ENCODE measurements around the gene HPSE2.

The HPSE2 gene

DNA sequence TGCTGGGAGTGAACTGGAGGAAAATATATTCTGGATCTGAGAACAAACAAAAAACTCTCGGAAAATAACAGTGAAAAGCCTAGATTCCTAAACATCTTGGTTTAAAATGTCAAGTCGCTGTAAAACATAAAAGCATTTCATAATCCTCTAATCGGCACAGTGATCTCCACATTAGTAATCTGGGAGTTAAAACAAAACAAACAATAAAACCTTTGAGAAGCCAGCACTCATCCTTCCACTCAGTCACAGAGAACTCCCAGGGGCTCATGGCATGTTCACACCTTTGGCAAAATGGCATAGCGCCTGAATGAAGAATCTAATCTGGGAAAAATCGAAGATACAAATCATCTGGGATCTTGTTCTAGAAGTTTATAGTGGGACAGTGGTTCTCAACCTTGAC, 764.8 kb downstream of the HPSE2 start:
- TF ChIP-seq, protein P1, sequence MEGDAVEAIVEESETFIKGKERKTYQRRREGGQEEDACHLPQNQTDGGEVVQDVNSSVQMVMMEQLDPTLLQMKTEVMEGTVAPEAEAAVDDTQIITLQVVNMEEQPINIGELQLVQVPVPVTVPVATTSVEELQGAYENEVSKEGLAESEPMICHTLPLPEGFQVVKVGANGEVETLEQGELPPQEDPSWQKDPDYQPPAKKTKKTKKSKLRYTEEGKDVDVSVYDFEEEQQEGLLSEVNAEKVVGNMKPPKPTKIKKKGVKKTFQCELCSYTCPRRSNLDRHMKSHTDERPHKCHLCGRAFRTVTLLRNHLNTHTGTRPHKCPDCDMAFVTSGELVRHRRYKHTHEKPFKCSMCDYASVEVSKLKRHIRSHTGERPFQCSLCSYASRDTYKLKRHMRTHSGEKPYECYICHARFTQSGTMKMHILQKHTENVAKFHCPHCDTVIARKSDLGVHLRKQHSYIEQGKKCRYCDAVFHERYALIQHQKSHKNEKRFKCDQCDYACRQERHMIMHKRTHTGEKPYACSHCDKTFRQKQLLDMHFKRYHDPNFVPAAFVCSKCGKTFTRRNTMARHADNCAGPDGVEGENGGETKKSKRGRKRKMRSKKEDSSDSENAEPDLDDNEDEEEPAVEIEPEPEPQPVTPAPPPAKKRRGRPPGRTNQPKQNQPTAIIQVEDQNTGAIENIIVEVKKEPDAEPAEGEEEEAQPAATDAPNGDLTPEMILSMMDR (conservative IDR thresholded peaks at IDR 0.05; ENCODE audit: low read depth, low read length) = no peak
- H3K4me3 ChIP-seq (ENCODE audit: low read depth, low read length) = no peak overlapping the region
- no peak for DNase-seq (ENCODE audit: low read depth)

DNA sequence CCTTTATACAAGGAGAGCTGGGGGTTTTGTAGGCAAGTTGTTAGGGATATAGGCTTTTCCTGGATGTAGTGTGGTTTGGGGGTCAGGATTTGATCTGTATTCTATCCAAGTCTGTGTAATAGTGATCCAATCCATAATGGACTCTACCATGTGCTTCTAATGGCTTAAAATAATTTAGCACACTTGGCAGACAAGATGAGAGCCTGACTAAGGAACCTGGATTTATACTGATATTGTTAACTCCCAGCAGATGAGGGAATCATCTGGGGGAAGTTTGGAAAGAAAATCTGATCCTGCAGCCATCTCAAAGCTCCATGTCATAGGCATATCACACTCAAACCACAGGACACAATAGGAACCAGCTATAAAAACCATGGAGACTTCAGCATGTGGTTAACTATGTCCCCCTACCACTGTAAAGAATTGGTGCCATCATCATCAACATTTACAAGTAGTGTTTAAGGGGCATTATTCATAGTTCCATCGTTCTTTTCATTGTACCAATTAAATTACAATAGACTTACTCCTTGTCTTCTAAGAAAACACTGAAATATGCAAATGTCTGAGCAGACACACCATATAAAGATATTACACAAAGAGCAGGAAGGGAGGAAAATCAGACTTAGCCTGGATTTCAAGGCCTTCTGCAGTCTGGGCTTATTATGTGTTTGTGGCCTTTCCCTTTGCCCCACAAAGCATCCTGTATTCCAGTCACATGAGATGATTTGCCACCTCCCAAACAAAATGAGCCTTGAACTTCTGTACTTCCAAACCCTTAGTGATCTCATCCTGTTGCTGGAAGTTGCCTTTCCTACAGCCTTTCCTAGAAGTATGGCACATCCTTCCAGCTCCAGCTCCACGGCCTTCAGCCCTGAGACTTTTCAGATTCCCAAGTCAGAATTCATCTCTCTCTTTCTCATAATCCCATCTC, 766.4 kb downstream of the HPSE2 start:
- TF ChIP-seq, protein P1 (conservative IDR thresholded peaks at IDR 0.05; ENCODE audit: low read depth, low read length) = no peak

DNA sequence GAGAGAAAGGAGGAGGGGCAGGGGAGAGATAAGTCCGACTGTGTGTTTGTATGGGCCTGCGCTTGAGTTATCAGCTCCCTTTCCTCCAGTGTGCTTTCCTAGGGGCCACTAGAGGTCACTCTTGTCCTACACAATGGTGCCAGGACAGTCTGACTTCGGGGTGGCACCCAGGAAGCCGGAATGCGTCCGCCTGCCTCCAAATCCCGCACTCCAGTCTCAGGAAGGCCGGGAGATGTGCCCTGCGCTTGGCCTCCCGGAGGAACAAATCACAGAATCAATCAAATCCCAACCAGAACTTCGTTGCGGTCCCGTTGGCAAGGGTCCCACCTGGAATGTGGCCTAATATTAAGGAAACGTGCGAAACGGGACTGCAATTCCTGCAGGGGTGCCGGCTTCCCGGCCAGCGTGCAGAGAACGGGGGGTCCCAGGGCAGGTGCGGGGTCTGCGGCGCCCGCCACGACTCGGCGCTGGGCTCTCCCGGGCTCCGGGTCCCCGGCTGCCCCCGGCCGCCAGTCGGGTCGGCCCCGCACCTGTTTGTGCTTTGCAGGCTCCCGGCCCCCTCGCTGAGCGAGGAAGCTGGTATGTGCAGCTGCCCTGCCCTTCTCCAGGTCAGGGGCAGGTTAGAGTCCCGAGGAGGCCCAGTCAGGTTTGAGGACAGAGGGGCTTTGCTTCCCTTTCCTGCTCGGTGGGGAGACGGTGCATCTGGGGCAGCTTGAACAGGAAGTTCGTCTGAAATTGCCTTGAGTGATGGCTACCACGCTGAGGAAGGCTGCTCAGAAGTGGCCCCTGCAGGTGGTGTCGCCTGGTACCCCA, 767.9 kb downstream of the HPSE2 start:
- DNase-seq (ENCODE audit: low read depth) = peak; percentile 90
- peak overlapping the region; percentile 47 for H3K4me3 ChIP-seq (ENCODE audit: low read depth, low read length)
- TF ChIP-seq, protein P1 (conservative IDR thresholded peaks at IDR 0.05; ENCODE audit: low read depth, low read length) = peak; percentile 85

More for the DNA sequence above, 766.4 kb downstream of the HPSE2 start:
- no peak for DNase-seq (ENCODE audit: low read depth)
- H3K4me3 ChIP-seq (ENCODE audit: low read depth, low read length) = no peak overlapping the region

DNA sequence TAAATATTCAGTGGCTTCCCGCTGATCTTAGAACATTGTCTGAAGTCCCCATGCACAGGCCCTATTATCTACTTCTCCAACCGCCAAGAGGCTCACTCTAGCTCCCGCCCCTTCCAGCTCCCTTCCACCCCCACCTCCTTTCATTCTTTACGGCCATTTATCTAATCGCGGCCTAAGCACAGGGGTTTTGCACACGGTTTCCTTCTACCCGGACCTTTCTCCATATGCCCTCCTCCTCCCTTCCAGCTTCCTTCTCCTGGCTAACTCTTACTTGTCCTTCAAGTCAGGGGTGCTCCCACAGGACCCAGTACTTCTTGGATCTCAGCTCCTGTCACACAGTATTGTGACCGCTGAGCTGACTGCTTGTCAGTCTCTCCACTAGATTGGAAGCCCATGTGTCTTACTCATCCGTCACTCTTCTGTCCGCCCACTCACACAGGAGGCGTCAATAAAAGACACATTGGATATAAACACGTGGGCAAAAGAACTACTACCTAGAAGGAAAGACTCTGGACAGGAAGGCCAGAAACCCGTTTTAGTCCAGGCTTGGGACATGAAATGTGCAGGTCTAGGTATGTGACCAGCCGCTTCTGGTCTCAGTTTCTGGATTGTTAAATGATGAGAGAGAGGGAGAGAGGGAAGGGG, 768.7 kb downstream of the HPSE2 start:
- no peak overlapping the region for H3K4me3 ChIP-seq (ENCODE audit: low read depth, low read length)
- TF ChIP-seq, protein P1 (conservative IDR thresholded peaks at IDR 0.05; ENCODE audit: low read depth, low read length) = no peak
- no peak for DNase-seq (ENCODE audit: low read depth)

DNA sequence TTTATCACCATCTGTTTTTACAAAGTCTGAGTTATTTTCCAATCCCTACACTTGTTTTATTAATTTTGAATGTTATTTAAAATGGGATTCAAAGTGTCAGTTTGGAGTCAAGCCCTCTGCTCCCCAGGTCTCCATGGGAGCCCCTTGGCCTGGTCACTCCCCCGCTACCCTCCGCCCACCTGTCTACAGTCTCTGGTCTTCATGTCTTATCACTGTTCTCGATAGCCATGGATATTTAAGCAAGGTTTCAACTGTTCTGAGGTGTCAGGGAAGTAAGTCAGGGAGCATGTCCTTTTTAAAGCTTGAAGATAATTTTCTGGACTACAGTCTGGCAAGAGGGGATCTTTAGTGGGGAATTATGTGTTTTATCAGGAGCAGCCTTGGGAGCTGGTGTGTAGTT, 769.8 kb downstream of the HPSE2 start:
- H3K4me3 ChIP-seq (ENCODE audit: low read depth, low read length) = no peak overlapping the region
- TF ChIP-seq, protein P1 (conservative IDR thresholded peaks at IDR 0.05; ENCODE audit: low read depth, low read length) = no peak
- DNase-seq (ENCODE audit: low read depth) = no peak

DNA sequence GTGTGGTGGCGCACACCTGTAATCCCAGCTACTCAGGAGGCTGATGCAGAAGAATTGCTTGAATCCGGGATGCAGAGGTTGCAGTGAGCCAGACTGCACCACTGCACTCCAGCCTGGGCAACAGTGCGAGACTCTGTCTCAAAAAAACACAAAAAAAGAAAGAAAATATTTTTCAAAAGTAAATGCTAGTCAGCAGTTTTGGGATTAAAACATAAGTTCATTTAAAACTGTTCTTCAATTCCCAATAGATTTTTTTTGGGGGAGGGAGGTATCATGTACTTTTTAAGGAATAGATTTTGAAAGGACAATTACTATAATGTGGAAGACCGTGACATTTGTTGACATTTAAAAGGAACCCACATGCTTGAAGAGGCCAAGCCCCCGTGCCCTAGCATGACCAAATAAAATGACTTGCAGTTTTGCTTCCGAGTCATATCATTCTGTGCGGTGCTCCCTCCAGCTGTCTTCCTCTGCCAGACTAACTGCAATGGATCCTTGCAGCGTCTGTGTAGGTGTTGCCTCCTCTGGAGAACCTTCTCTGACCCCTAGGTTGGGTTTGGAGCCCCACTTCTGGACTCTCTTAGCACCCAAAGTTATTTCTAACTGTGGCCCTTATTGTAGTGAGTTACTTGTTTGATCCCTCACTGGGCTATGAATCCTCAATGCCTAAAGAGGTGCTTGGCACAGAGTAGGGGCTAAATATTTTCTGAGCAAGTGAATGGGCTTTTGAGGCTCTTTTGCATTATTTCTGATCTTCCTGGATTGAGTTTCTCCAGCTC, 771.5 kb downstream of the HPSE2 start:
- H3K4me3 ChIP-seq (ENCODE audit: low read depth, low read length) = no peak overlapping the region
- TF ChIP-seq, protein P1 (conservative IDR thresholded peaks at IDR 0.05; ENCODE audit: low read depth, low read length) = no peak

More for the DNA sequence above, 771.5 kb downstream of the HPSE2 start:
- DNase-seq (ENCODE audit: low read depth) = no peak
